B cell (primary cell): ENCODE data around the gene PIK3AP1. TPM values are rescaled to one million over a fixed set of nuclear protein-coding genes. Genes with fewer than 3 reads are reported as not detected.

Experiments
- ATAC-seq: fragments of 200-7000 bp; cut with Tn5 transposase; one replicate; pipeline ENCODE4 v1.10.0; 2021; ENCODE audit warnings: low read depth, mild to moderate bottlenecking, moderate number of reproducible peaks, moderate library complexity
- CTCF ChIA-PET: fragments of 350-600 bp; sonication (Branson Sonifier 250); formaldehyde crosslinking; loops from one replicate; lab custom pipeline; 2021; ENCODE audit warnings: antibody characterized with exemption, inconsistent platforms; lab: Charles Lee
- POLR2A ChIA-PET: fragments of 350-600 bp; sonication (Branson Sonifier 250); formaldehyde crosslinking; loops from one replicate; lab custom pipeline; 2021; ENCODE audit warnings: antibody characterized with exemption; lab: Charles Lee
- DNase-seq: peaks from one replicate; pipeline ENCODE4 v3.0.0; 2013
- H2AFZ ChIP-seq: 2 replicates; pipeline ENCODE4 v1.6.1; 2012; ENCODE audit warnings: mild to moderate bottlenecking, low read depth, low read length; ENCODE audit not compliant: insufficient read depth, poor library complexity, severe bottlenecking
- H3K27ac ChIP-seq, 2 donors: 1 replicate in 1 of 2; 2 replicates in 1 of 2; pipeline ENCODE4 v1.5.1; 2012 to 2013; ENCODE audit warnings: low read length in 2 of 2, mild to moderate bottlenecking in 2 of 2, moderate library complexity in 1 of 2
- H3K27me3 ChIP-seq, 4 experiments: fragments of 200-600 bp in 1 of 4; sonication (generic) in 1 of 4; replicated peaks in 1 of 4; 1 replicate in 2 of 4; 2 replicates in 2 of 4; pipeline versions ENCODE4 v1.6.1 to v1.7.0; 2013 to 2016; ENCODE audit warnings: low read length in 3 of 4, mild to moderate bottlenecking in 2 of 4, mixed read lengths in 1 of 4, moderate library complexity in 1 of 4; ENCODE audit not compliant: insufficient read depth in 4 of 4, control insufficient read depth in 3 of 4; ENCODE audit errors: control extremely low read depth in 1 of 4
- H3K36me3 ChIP-seq, 2 experiments: replicated peaks in 1 of 2; 1 replicate in 1 of 2; 2 replicates in 1 of 2; pipeline versions ENCODE4 v1.6.1 to v1.7.1; 2013; ENCODE audit warnings: low read length in 1 of 2; ENCODE audit not compliant: insufficient read depth in 2 of 2, control insufficient read depth in 1 of 2; ENCODE audit errors: control extremely low read depth in 1 of 2, extremely low read depth in 1 of 2
- H3K4me1 ChIP-seq, 2 donors: fragments of 200-600 bp in 1 of 2; sonication (generic) in 1 of 2; 1 replicate in 1 of 2; 2 replicates in 1 of 2; pipeline versions ENCODE4 v1.5.1 to v1.6.1; 2013 to 2017; ENCODE audit warnings: low read length in 2 of 2; ENCODE audit not compliant: control insufficient read depth in 2 of 2, insufficient read depth in 2 of 2
- H3K4me2 ChIP-seq: replicated peaks from 2 replicates; pipeline ENCODE3; 2012; ENCODE audit warnings: mild to moderate bottlenecking, low read depth, low read length; ENCODE audit not compliant: poor library complexity, severe bottlenecking
- H3K4me3 ChIP-seq, 5 experiments: fragments of 200-600 bp in 1 of 5; sonication (generic) in 1 of 5; 1 replicate in 3 of 5; 2 replicates in 2 of 5; pipeline versions ENCODE4 v1.5.1 to v1.7.0; 2011 to 2016; ENCODE audit warnings: low read length in 4 of 5, mild to moderate bottlenecking in 4 of 5, low read depth in 2 of 5, control low read depth in 1 of 5, moderate library complexity in 1 of 5; ENCODE audit not compliant: insufficient read depth in 1 of 5; ENCODE audit errors: control extremely low read depth in 1 of 5, extremely low read depth in 1 of 5
- H3K79me2 ChIP-seq: fragments of 200-600 bp; sonication (generic); one replicate; pipeline ENCODE4 v1.6.0; 2016; ENCODE audit warnings: low read length; ENCODE audit not compliant: control insufficient read depth, insufficient read depth
- H3K9ac ChIP-seq: fragments of 200-600 bp; sonication (generic); 2 replicates; pipeline ENCODE4 v1.6.1; 2017; ENCODE audit warnings: mild to moderate bottlenecking, low read length, moderate library complexity
- H3K9me3 ChIP-seq, 3 donors: one replicate each; pipeline versions ENCODE4 v1.6.1 to v1.7.1; 2013; ENCODE audit warnings: low read length in 2 of 3; ENCODE audit not compliant: control insufficient read depth in 2 of 3, insufficient read depth in 1 of 3; ENCODE audit errors: control extremely low read depth in 1 of 3
- H4K20me1 ChIP-seq: 2 replicates; pipeline ENCODE4 v1.6.0; 2012; ENCODE audit warnings: mild to moderate bottlenecking, low read length; ENCODE audit not compliant: insufficient read depth, control insufficient read depth, poor library complexity, severe bottlenecking
- H3K27ac Mint-ChIP-seq: one replicate; pipeline ENCODE4 v1.8.0; 2021; ENCODE audit warnings: mixed read lengths
- H3K27me3 Mint-ChIP-seq: one replicate; pipeline ENCODE4 v1.8.0; 2021; ENCODE audit warnings: mixed read lengths
- H3K4me1 Mint-ChIP-seq: one replicate; pipeline ENCODE4 v1.8.0; 2021; ENCODE audit warnings: mixed read lengths
- H3K4me3 Mint-ChIP-seq: one replicate; pipeline ENCODE4 v1.8.0; 2021; ENCODE audit warnings: mixed read lengths
- H3K9me3 Mint-ChIP-seq: one replicate; pipeline ENCODE4 v1.8.0; 2022; ENCODE audit warnings: mixed read lengths; ENCODE audit not compliant: insufficient read depth
- EZH2 ChIP-seq: IDR thresholded peaks from 2 replicates; pipeline ENCODE4 v1.6.1; 2012; ENCODE audit warnings: borderline replicate concordance, low read depth, mild to moderate bottlenecking, moderate library complexity, low read length; ENCODE audit not compliant: insufficient read depth, poor library complexity, severe bottlenecking
- WGBS: methylation state at CpG from one replicate; pipeline ENCODE4 v1.1.5; 2013; ENCODE audit warnings: missing lambda C conversion rate; ENCODE audit not compliant: insufficient coverage; 5-methylcytosine and 5-hydroxymethylcytosine counted together
- intact Hi-C: fragments of 100-400 bp; cut with micrococcal nuclease; formaldehyde crosslinking; loops from one replicate; pipeline ENCODE4 v1.10.0; 2022
- polyA plus RNA-seq: library from polyadenylated mRNA; depleted of rRNA; stranded (reverse); fragments of >200 nt; gene quantifications from 2 replicates; pipeline ENCODE4 v1.2.3, GENCODE V29; 2012
- total RNA-seq, 2 donors: library from RNA; stranded (reverse); fragments of 120-200 nt in 1 of 2; gene quantifications; 1 replicate in 1 of 2; 2 replicates in 1 of 2; pipeline versions ENCODE4 v1.2.3 to v1.2.4, GENCODE V29; 2013 to 2022
- TF ChIP-seq, protein P1 (sequence below): fragments of 200-600 bp; IDR thresholded peaks from one replicate; pipeline ENCODE4 v1.8.0; 2022; ENCODE audit warnings: antibody characterized with exemption, mild to moderate bottlenecking

The PIK3AP1 gene
- total and polyA plus RNA-seq, 2 donors (not counting 1 experiment from before 2014, with no cell fraction given), result 125 to 130 TPM

DNA sequence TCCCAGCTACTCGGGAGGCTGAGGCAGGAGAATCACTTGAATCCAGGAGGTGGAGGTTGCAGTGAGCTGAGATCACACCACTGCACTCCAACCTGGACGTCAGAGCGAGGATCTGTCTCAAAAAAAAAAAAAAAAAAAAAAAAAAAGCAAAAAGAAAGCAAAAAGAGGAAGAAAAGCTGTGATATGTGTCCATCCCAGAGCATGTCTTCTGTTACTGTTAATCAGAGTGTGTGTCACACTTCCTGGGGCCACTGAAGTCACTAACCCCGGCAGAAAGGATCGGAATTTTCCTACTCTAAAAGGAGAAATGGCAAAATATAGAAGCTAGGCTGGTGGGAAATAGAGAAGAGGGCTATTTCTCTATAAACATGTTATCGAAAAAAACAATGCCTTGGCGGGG, 11.9 kb downstream of the PIK3AP1 start:
- ChIA-PET CTCF (interaction anchor here (0.6 to 2.0 kb wide), 6 partner anchors 10 to 669 kb away, joined by 3 to 14 read pairs (median 5); no protein-coding TSS in a partner anchor), POLR2A (interaction anchor here (0.6 to 1.4 kb wide), 6 partner anchors 10 to 67 kb away, joined by 7 to 9 read pairs (median 8); no protein-coding TSS in a partner anchor)
- Mint-ChIP-seq H3K27ac (peak overlapping the region; percentile 91), H3K4me1 (peaks cover 78% of the 10 kb centered on the region), H3K9me3 (no peaks in the 10 kb centered on the region), H3K27me3 (no peaks in the 10 kb centered on the region), H3K4me3 (peak overlapping the region; percentile 70)
- Histone ChIP-seq H3K4me3 (no peak overlapping the region), H3K4me1 (peaks cover 77 to 86% of the 10 kb centered on the region in 2 donors), H3K79me2 (peaks cover 93% of the 10 kb centered on the region), H3K9ac (peak overlapping the region; percentile 27), H3K4me2 (peak overlapping the region; percentile 59), H3K27me3 (no peaks in the 10 kb centered on the region), H3K36me3 (peaks cover 8 to 33% of the 10 kb centered on the region in 2 experiments), H2AFZ (peak overlapping the region; percentile 43), H3K27ac (peak overlapping the region; percentile 87 to 92), H3K9me3 (no peaks in the 10 kb centered on the region), H4K20me1 (no peaks in the 10 kb centered on the region)
- peak; percentile 82 for DNase-seq
- no CpG with 5 or more reads among the region's 7 CpGs for WGBS
- ATAC-seq, result peak; percentile 80
- no peak for TF ChIP-seq EZH2
- TF ChIP-seq, protein P1, sequence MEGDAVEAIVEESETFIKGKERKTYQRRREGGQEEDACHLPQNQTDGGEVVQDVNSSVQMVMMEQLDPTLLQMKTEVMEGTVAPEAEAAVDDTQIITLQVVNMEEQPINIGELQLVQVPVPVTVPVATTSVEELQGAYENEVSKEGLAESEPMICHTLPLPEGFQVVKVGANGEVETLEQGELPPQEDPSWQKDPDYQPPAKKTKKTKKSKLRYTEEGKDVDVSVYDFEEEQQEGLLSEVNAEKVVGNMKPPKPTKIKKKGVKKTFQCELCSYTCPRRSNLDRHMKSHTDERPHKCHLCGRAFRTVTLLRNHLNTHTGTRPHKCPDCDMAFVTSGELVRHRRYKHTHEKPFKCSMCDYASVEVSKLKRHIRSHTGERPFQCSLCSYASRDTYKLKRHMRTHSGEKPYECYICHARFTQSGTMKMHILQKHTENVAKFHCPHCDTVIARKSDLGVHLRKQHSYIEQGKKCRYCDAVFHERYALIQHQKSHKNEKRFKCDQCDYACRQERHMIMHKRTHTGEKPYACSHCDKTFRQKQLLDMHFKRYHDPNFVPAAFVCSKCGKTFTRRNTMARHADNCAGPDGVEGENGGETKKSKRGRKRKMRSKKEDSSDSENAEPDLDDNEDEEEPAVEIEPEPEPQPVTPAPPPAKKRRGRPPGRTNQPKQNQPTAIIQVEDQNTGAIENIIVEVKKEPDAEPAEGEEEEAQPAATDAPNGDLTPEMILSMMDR, result no peak
- intact Hi-C loops, result loop anchor here (1.0 kb wide), 2 partner anchors 8 to 11 kb away; no protein-coding TSS in a partner anchor

DNA sequence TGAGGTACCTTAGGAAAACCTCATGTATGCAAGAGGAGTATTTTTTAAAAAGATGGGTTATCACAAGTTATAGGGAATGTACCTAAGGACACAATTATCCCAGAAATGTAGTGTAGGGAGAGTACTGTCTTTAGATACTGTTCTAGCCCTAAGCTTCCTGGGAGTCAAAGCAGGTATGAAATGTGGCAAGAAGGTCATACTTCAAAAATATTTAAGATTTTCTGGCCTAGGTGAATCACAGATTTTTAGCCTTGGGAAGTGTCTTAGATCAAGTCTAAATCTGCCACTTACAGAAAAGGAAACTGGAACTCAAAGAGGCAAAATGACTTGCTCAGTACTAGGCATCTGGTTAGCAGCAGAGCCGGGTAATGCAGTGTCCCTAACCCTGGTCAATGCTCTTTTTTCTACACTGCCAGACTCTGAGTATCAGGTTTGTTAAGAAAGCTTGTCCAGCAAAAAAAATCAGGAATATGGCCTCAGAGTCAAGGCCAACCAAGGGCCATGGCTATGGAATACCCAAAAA, 13.9 kb downstream of the PIK3AP1 start:
- 22% methylated on average over 1 of the region's 1 CpG for WGBS
- intact Hi-C loops, result no loop called here
- Mint-ChIP-seq H3K4me1 (peaks cover 83% of the 10 kb centered on the region), H3K27ac (peak overlapping the region; percentile 84), H3K9me3 (no peaks in the 10 kb centered on the region), H3K4me3 (peak overlapping the region; percentile 70), H3K27me3 (no peaks in the 10 kb centered on the region)
- no peaks in the 10 kb centered on the region for H3K27me3 ChIP-seq
- no peak for TF ChIP-seq EZH2
- TF ChIP-seq, protein P1, result no peak
- ChIA-PET CTCF (interaction anchor here (0.8 to 5.0 kb wide), 4 partner anchors 11 to 54 kb away, joined by 3 to 31 read pairs (median 4); partner anchors contain the start of gene PIK3AP1), POLR2A (interaction anchor here (0.5 to 1.3 kb wide), 4 partner anchors 11 to 23 kb away, joined by 3 to 5 read pairs (median 4); no protein-coding TSS in a partner anchor)
- peaks cover 89 to 97% of the 10 kb centered on the region in 2 donors for H3K4me1 ChIP-seq
- DNase-seq (no peak), ATAC-seq (no peak)
- peak overlapping the region; percentile 60 for H3K4me2 ChIP-seq
- peaks cover 89% of the 10 kb centered on the region for H3K79me2 ChIP-seq
- peak overlapping the region; percentile 2 for H3K9ac ChIP-seq
- peak overlapping the region; percentile 51 to 92 for H3K27ac ChIP-seq
- no peaks in the 10 kb centered on the region for H3K9me3 ChIP-seq
- peak overlapping the region in 2 of 5 experiments; percentile 3 to 9 for H3K4me3 ChIP-seq
- no peaks in the 10 kb centered on the region for H4K20me1 ChIP-seq
- peaks cover 7 to 23% of the 10 kb centered on the region in 2 experiments for H3K36me3 ChIP-seq
- no peak overlapping the region for H2AFZ ChIP-seq
